Measurements from ENCODE around the gene ABHD16A. TPM values are rescaled to one million over a fixed set of nuclear protein-coding genes. Genes with fewer than 3 reads are reported as not detected.

ABHD16A gene
- total and polyA plus RNA-seq, 2 of the 13 experiments (the other 11 are each of a cell fraction or from before 2014, with no cell fraction given): 43.5 to 45.4 TPM

DNA sequence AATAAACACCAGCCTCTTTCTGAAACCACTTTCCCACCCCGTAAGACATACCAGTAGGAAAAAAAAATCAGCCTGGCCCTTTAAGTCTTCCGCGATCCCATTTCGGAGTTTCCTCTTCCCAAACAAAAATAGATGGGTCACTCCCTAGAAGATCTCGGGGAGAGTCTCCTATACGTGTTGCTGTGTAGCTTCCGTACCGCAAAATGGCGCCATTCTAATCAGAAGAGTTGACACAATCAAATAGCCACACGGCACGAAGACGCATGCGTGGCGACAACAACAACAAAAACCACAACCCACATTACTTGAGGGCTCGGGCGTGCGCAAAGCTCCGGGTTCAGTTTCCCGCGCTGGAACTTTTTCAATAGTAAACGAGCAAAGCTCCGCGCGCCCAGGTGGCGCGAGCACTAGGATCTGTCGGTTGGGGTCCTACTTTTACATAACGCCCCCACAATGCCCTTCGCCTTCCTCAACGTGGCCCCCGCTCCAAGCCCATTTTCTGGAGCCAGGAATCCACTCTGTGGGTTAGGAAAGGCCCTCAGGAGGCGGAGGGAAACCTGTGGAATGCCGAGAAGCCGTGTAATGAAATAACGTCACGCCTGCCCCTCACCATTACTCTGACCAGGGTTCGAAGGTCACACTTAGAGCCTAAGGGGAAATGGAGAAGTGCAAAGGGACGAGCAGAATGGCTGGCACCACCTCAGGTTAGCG, 38.2 kb downstream of the ABHD16A start, which contains the start of gene GPANK1 (continued):
- TF ChIP-seq, protein P1, sequence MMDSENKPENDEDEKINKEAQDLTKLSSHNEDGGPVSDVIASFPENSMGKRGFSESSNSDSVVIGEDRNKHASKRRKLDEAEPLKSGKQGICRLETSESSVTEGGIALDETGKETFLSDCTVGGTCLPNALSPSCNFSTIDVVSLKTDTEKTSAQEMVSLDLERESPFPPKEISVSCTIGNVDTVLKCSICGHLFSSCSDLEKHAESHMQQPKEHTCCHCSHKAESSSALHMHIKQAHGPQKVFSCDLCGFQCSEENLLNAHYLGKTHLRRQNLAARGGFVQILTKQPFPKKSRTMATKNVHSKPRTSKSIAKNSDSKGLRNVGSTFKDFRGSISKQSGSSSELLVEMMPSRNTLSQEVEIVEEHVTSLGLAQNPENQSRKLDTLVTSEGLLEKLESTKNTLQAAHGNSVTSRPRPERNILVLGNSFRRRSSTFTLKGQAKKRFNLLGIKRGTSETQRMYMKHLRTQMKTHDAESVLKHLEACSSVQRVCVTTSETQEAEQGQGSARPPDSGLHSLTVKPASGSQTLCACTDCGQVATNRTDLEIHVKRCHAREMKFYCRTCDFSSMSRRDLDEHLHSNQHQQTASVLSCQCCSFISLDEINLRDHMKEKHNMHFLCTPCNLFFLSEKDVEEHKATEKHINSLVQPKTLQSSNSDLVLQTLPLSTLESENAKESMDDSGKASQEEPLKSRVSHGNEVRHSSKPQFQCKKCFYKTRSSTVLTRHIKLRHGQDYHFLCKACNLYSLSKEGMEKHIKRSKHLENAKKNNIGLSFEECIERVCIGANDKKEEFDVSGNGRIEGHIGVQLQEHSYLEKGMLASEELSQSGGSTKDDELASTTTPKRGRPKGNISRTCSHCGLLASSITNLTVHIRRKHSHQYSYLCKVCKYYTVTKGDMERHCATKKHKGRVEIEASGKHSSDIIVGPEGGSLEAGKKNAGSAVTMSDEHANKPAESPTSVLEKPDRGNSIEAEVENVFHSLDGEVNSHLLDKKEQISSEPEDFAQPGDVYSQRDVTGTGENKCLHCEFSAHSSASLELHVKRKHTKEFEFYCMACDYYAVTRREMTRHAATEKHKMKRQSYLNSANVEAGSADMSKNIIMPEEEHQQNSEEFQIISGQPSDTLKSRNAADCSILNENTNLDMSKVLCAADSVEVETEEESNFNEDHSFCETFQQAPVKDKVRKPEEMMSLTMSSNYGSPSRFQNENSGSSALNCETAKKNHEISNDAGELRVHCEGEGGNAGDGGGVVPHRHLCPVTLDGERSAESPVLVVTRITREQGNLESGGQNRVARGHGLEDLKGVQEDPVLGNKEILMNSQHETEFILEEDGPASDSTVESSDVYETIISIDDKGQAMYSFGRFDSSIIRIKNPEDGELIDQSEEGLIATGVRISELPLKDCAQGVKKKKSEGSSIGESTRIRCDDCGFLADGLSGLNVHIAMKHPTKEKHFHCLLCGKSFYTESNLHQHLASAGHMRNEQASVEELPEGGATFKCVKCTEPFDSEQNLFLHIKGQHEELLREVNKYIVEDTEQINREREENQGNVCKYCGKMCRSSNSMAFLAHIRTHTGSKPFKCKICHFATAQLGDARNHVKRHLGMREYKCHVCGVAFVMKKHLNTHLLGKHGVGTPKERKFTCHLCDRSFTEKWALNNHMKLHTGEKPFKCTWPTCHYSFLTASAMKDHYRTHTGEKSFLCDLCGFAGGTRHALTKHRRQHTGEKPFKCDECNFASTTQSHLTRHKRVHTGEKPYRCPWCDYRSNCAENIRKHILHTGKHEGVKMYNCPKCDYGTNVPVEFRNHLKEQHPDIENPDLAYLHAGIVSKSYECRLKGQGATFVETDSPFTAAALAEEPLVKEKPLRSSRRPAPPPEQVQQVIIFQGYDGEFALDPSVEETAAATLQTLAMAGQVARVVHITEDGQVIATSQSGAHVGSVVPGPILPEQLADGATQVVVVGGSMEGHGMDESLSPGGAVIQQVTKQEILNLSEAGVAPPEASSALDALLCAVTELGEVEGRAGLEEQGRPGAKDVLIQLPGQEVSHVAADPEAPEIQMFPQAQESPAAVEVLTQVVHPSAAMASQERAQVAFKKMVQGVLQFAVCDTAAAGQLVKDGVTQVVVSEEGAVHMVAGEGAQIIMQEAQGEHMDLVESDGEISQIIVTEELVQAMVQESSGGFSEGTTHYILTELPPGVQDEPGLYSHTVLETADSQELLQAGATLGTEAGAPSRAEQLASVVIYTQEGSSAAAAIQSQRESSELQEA (CRISPR knock-in tag; IDR thresholded peaks at IDR 0.05; ENCODE audit: not compliant biosample characterization): no peak
- TF ChIP-seq RXRA (CRISPR knock-in tag; IDR thresholded peaks at IDR 0.05) (no peak), RBM22 (optimal IDR thresholded peaks at IDR 0.05; ENCODE audit: low read length) (peak; percentile 37), PCBP2 (optimal IDR thresholded peaks at IDR 0.05; ENCODE audit: low read depth, low read length, poor library complexity, severe bottlenecking) (no peak), CTCF (CRISPR knock-in tag; IDR thresholded peaks at IDR 0.05) (no peak; the same call in 1 of the 2 replicates), ZNF496 (CRISPR knock-in tag; IDR thresholded peaks at IDR 0.05; ENCODE audit: insufficient replicate concordance) (no peak), MZF1 (CRISPR knock-in tag; IDR thresholded peaks at IDR 0.05; ENCODE audit: borderline replicate concordance) (no peak), NR2F6 (IDR thresholded peaks at IDR 0.05) (no peak), NR2F6 (CRISPR knock-in tag; IDR thresholded peaks at IDR 0.05) (no peak), ZIK1 (CRISPR knock-in tag; IDR thresholded peaks at IDR 0.05; ENCODE audit: borderline replicate concordance, low read depth) (peak; percentile 61; the same call in 1 of the 2 replicates), JUND (CRISPR knock-in tag; IDR thresholded peaks at IDR 0.05) (no peak), ZFY (CRISPR knock-in tag; IDR thresholded peaks at IDR 0.05) (peak; percentile 9; the same call in 1 of the 2 replicates), SRY (CRISPR knock-in tag; IDR thresholded peaks at IDR 0.05) (no peak), TCF7 (IDR thresholded peaks at IDR 0.05; ENCODE audit: low read depth) (no peak)
- TF ChIP-seq, protein P2, sequence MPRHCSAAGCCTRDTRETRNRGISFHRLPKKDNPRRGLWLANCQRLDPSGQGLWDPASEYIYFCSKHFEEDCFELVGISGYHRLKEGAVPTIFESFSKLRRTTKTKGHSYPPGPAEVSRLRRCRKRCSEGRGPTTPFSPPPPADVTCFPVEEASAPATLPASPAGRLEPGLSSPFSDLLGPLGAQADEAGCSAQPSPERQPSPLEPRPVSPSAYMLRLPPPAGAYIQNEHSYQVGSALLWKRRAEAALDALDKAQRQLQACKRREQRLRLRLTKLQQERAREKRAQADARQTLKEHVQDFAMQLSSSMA (CRISPR knock-in tag; IDR thresholded peaks at IDR 0.05): peak; percentile 84
- TF ChIP-seq, protein P3, sequence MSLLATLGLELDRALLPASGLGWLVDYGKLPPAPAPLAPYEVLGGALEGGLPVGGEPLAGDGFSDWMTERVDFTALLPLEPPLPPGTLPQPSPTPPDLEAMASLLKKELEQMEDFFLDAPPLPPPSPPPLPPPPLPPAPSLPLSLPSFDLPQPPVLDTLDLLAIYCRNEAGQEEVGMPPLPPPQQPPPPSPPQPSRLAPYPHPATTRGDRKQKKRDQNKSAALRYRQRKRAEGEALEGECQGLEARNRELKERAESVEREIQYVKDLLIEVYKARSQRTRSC (CRISPR knock-in tag; IDR thresholded peaks at IDR 0.05; ENCODE audit: low read depth): no peak
- TF ChIP-seq, protein P4, sequence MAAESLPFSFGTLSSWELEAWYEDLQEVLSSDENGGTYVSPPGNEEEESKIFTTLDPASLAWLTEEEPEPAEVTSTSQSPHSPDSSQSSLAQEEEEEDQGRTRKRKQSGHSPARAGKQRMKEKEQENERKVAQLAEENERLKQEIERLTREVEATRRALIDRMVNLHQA (CRISPR knock-in tag; IDR thresholded peaks at IDR 0.05): no peak
